GM12891 (cell line): ENCODE results near the gene BNIP5. TPM values are rescaled to one million over a fixed set of nuclear protein-coding genes. Genes with fewer than 3 reads are reported as not detected.

ENCODE experiments used
- DNase-seq: peaks from one replicate; pipeline ENCODE4 v3.0.0; 2011; ENCODE audit warnings: low spot score; ENCODE audit not compliant: insufficient read length
- FAIRE-seq: peaks from 2 replicates; lab custom pipeline; 2011; peaks lifted over from hg19 to GRCh38; lab: Jason Lieb, UNC
- PAX5 ChIP-seq: IDR thresholded peaks from 2 replicates; pipeline ENCODE4 v1.6.1; 2011; ENCODE audit warnings: low read length, moderate library complexity, mild to moderate bottlenecking; ENCODE audit not compliant: insufficient read depth, severe bottlenecking
- POLR2A ChIP-seq: IDR thresholded peaks from 2 replicates; pipeline ENCODE4 v1.6.1; 2011; ENCODE audit warnings: low read depth, low read length, control low read depth
- POLR2AphosphoS5 ChIP-seq: IDR thresholded peaks from 2 replicates; pipeline ENCODE4 v1.6.1; 2011; ENCODE audit warnings: low read depth, low read length, control low read depth
- POU2F2 ChIP-seq: IDR thresholded peaks from 2 replicates; pipeline ENCODE4 v1.6.1; 2011; ENCODE audit warnings: low read depth, mild to moderate bottlenecking, control low read depth, low read length, moderate library complexity
- SPI1 ChIP-seq: IDR thresholded peaks from 2 replicates; pipeline ENCODE4 v1.6.1; 2011; ENCODE audit warnings: low read depth, low read length, control low read depth
- TAF1 ChIP-seq: IDR thresholded peaks from 2 replicates; pipeline ENCODE4 v1.6.1; 2011; ENCODE audit warnings: low read depth, low read length, control low read depth
- polyA plus RNA-seq: library from polyadenylated mRNA; unstranded; fragments of >200 nt; gene quantifications from one replicate; pipeline ENCODE4 v1.2.1, GENCODE V29; 2012; ENCODE audit warnings: low read depth, missing spikeins, inconsistent platforms; ENCODE audit not compliant: missing spikeins

The BNIP5 gene, protein sequence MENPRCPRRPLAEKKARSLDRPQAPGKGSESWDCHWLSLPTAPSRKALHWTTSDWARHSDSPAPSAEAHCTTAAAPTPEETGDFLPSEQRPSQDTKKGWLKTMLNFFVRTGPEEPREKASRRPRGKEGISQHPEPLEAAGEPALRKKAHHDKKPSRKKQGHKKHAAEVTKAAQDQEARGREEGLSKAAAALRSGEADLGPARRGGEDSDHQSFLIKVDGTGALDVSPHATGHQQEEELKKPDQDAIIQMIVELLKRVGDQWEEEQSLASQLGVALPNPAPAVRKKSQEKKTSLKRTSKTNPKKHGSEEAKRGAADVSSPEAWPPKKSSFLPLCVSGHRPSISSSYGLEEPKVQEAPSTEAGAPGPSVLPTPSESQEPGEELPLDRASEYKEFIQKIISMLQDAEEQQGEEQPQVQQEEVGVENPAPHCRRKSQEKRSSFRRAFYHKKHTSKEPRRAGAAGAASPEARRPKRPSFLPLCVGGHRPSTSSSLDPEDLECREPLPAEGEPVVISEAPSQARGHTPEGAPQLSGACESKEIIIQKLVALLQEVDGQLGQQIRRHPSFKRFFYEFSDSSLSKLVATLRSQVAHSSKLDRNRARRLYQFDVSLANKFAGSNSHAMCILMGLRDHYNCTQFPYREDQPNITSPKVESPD
- polyA plus RNA-seq: 0.12 TPM

DNA sequence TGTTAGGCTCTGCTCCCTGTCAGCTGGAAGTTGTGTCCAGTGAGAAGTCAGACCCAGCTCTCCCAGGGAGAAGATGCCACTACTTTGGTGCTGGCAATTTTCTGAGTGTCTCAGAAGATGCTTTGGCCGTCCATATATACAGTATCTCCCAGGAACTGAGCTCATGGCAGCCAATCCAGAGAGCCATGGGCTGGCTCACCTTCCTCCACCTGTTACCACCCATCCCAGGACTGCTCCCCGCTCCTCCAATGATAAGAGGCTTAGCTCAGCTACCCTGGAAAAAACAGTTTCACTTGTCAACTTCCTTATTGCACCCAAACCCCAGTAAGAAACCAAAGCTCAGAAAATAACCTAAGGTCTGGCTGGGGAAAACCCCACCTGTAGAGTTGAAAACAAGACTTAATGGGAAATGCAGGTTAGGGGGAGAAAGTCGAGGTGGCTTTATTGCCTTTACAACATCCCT is at the start of gene BNIP5:
BNIP5 (minus strand) TSS at position 110 of the 463 bp plus-strand sequence. CDS start 6,198 bp downstream, outside the sequence.
- no peak for FAIRE-seq
- TF ChIP-seq POLR2A (no peak), POLR2AphosphoS5 (no peak), SPI1 (no peak), TAF1 (no peak), POU2F2 (no peak), PAX5 (no peak)

DNA sequence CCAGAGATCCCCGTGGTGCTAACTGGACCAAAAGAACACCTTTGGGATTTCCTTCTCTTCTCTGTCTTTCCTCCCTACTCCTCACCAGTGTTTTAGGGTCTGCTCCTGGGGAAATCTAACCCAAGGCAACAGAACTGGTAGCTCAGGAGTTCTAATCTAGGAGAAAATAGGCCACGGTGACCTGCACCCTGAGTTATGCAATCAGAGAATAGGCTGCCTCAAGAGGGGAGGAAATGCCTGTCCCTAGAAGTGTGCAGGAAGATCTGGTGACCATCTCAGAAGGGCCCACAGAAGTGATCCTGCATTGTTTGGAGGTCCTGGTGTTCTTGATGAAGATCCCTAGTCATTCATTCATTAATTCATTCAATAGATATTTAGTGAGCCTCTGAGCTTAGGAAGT is 47.4 kb upstream of the BNIP5 start:
- no peak for TF ChIP-seq POU2F2
- no peak for TF ChIP-seq TAF1
- TF ChIP-seq PAX5: no peak
- no peak for TF ChIP-seq POLR2AphosphoS5
- TF ChIP-seq SPI1: no peak
- no peak for TF ChIP-seq POLR2A
- FAIRE-seq: no peak
- DNase-seq: no peak

More for the DNA sequence above, at the start of gene BNIP5:
- DNase-seq: no peak

DNA sequence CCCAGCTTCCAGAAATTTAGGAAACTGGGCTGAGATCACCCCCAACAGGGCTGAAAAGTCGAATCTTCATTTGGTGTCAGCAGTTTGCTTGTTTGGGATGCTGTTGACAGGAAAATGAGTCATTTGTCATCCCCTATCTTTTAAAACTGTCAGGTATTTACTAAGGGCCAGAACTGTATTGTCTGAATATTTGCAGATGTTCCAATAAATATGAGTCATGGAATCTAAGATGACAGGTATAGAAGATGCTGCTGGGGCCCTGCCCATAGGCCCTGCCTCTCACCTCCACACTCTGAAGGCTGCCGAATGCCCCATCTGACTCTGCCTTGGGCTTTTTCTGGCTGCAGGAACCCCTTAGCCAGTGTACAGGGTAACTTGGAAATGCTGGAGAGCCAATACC is 46.9 kb upstream of the BNIP5 start:
- FAIRE-seq (no peak), DNase-seq (no peak)
- no peak for TF ChIP-seq POU2F2
- TF ChIP-seq SPI1: no peak
- no peak for TF ChIP-seq POLR2A
- no peak for TF ChIP-seq PAX5

DNA sequence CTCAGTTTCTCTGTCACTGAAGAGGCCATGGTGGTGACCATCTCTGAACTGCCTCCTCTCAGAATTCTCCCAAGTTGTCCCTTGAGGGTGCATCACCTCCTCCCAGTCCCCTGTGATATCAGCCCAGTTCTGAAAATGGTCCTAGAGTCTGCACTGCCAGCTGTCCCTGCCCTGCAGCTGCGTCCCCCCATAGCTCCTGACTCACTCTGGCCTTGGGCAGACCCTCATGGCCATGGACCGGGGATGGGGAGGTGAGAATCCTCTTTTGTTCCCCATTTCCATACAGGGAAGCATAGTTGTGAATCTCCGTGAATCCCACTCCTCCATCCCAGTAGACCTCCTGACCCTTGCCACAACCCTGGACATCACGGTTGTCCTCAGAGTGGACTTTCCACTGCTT is 46.3 kb upstream of the BNIP5 start:
- TF ChIP-seq POLR2AphosphoS5 (no peak), SPI1 (no peak), POU2F2 (no peak), TAF1 (no peak), POLR2A (no peak), PAX5 (no peak)
- DNase-seq (no peak), FAIRE-seq (no peak)

DNA sequence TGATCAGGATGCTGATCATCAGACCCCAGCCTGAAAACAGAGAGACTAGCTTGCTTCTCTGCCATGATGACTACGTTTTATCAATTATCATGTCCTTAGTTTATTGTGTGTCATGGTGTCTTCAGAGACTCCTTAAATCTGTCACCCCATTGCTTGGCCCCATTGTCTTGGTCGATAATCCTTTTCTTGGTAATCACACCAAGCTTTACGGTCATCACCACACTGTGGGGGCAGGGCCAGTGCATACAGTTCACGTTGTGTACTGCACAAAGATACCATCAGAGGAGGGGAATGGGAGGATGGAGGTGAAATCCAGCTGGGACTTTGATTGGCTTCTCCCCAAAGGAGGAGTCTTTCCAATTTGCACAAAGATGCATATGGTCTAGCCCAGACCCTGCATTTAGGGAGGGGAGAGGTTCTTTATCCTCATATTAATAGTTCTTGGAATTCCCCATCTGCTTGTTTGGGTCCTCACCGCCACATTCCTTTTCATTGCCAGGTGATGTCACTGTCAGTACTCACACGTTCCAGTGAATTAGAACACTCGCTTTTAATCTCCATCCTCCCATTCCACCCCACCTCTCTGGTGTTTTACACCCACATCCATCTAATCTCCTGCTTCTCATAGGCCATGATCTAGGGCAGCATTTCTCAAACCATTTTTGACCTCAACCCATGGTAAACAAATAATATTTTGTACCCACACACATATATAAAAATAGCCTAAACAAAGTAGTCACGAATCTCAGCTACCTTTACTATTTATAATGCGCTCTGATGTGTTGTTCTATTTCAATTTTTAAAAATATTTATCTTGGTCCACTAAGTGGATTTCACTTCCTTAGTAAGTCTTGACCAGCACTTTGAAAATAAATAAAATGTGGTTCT is 45.1 kb upstream of the BNIP5 start:
- TF ChIP-seq SPI1 (peak; percentile 56), TAF1 (no peak), PAX5 (no peak), POLR2A (no peak), POU2F2 (no peak)
- DNase-seq: no peak
- peak; percentile 84 for FAIRE-seq

DNA sequence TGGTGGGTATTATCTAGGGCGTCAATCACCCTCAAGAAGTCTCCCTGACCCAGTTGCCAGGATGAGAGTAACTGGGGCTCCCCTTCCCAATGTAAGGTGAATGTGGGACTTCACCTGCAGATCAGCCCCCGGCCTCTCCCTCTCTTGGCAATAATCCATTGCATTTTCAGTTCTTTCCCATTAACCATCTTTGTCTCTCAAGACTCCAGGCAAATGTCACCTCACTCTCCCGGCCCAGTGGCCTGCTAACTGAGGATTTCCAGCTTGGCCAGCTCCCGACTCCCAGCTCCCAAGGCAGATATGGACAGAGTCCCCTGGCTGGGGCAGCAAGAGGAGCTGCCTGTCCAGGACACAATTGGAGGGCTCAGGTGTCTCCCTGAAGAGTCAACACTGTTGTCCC is 43.5 kb upstream of the BNIP5 start:
- FAIRE-seq (no peak), DNase-seq (no peak)
- TF ChIP-seq PAX5 (no peak), POU2F2 (no peak), TAF1 (no peak), POLR2A (no peak), POLR2AphosphoS5 (no peak), SPI1 (no peak)

DNA sequence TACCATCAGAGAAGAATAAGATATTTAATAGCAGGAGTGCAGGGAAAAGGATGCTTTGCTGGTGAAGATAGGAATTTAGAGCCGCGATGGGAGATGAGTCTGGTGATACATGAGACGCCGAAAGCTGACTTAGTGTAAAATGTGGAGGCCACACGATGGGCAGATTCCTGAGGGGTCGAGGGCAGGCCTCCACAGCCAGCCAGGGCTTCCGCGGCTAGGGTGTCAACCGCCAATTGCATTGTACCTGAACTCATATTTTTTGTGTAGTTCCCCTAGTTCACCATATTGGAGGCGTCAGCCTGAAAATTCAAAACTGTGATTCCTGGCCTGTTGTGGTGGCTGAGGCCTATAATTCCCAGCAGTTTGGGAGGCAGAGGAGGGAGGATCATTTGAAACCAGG is 42.2 kb upstream of the BNIP5 start:
- FAIRE-seq (no peak), DNase-seq (no peak)
- TF ChIP-seq POLR2AphosphoS5 (no peak), TAF1 (no peak), POLR2A (no peak), POU2F2 (no peak), SPI1 (no peak), PAX5 (no peak)

DNA sequence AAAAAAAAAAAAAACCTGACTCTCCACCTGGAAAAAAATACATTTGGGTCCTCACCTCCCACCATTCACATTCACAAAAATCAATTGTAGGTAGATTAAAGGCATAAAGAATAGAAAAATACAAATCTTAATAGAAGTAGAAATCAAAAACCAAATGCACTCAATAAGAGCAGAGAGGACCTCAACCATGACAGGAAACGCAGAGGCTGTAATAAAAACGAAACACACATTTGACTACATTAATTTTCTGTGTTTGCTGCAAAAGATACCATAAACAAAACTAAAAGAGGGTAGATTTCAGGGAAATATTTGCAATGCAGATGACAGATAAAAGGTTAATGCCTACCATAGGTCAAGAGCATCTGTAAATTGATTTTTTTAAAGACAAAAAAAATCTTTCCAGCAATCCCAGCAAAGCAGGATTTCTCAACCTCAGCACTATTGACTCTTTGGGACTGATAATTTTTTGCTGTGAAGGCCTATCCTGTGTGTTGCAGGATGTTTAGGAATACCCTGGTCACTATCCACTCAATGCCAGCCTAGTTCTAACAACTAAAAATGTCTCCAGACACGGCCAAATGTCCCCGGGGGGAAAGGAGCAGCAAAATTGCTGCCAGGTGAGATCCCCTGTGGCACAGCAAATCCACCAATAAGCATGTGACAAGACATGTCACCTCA is 41.7 kb upstream of the BNIP5 start:
- TF ChIP-seq PAX5: no peak
- TF ChIP-seq TAF1: no peak
- no peak for TF ChIP-seq POLR2AphosphoS5
- TF ChIP-seq SPI1: no peak
- no peak for TF ChIP-seq POU2F2
- no peak for TF ChIP-seq POLR2A
- FAIRE-seq: no peak
- DNase-seq: no peak
